GM19351 (cell line): ENCODE measurements around the gene SLC17A9.

Experiments
- ATAC-seq: cut with Tn5 transposase; IDR thresholded peaks from one replicate; pipeline ENCODE4 v1.9.1; 2021; ENCODE audit warnings: mild to moderate bottlenecking, moderate library complexity; ENCODE audit not compliant: unreplicated experiment

Gene SLC17A9

GRCh38 chr20:62967149-62967501, 14.6 kb downstream of the SLC17A9 start:
- ATAC-seq, result no peak

GRCh38 chr20:62967628-62968351, 15.3 kb downstream of the SLC17A9 start:
- no peak for ATAC-seq

GRCh38 chr20:62968378-62969178, 16.1 kb downstream of the SLC17A9 start:
- no peak for ATAC-seq

- no peak for ATAC-seq
These were observed 16.8 kb downstream of the SLC17A9 start for GRCh38 chr20:62969179-62969760.

GRCh38 chr20:62969939-62970306, 17.4 kb downstream of the SLC17A9 start:
- ATAC-seq, result no peak

GRCh38 chr20:62970307-62971210, 18.1 kb downstream of the SLC17A9 start:
- no peak for ATAC-seq

- ATAC-seq, result no peak
These were observed 18.9 kb downstream of the SLC17A9 start for GRCh38 chr20:62971211-62971949.

- ATAC-seq, result peak; percentile 79
These were observed 19.7 kb downstream of the SLC17A9 start for GRCh38 chr20:62971950-62972844.

- no peak for ATAC-seq
These were observed 20.6 kb downstream of the SLC17A9 start for GRCh38 chr20:62972845-62973745.

- no peak for ATAC-seq
These were observed 22.8 kb downstream of the SLC17A9 start for GRCh38 chr20:62975251-62975760.

GRCh38 chr20:62975812-62976508, 23.5 kb downstream of the SLC17A9 start:
- ATAC-seq, result no peak

- no peak for ATAC-seq
These were observed 24.4 kb downstream of the SLC17A9 start for GRCh38 chr20:62976886-62977285.

- peak; percentile 72 for ATAC-seq
These were observed 25.4 kb downstream of the SLC17A9 start for GRCh38 chr20:62977613-62978560.

- ATAC-seq, result no peak
These were observed 26.0 kb downstream of the SLC17A9 start for GRCh38 chr20:62978561-62978943.

GRCh38 chr20:62979310-62979709, 26.8 kb downstream of the SLC17A9 start:
- ATAC-seq, result no peak

GRCh38 chr20:62979876-62980373, 27.4 kb downstream of the SLC17A9 start:
- no peak for ATAC-seq
